ENCODE data around the gene MYO1C.
"Not testable (repeated sequence)": the region's sequence is repeated elsewhere in the genome, so short reads cannot be mapped to it uniquely, and the experiment has no call there.

Gene MYO1C

DNA sequence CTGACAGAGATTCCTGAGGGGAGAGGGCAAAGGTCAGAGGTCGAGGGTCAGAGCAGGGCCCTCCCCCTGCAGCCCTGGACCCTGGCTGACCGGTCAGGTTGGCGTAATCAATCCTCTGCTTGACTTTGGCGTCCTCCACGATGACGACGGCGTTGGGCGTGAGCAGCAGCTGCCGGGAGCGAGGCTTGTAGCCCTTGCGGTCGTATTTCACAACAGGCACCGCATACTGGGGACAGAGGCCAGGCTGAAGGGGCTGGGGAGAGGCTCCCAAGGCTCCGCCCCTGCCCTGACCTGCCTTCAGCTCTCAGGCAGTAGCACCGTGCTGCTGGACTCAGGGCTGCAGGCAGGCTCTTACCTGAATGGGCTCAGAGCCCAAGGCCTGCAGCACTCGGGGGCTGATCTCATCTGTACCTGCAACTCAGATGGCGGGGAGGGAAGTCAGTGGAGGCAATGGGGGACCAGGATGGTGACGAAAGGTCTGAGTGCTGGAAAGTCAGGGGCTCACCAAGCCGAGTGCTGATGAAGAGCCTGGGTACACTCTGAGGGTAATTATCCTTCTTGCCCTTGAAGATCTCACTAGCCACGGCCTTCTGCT is 24.5 kb downstream of the MYO1C start:
- no peak for DNase-seq (ENCODE audit: low read depth in 4 of 4, low spot score in 1 of 4)

DNA sequence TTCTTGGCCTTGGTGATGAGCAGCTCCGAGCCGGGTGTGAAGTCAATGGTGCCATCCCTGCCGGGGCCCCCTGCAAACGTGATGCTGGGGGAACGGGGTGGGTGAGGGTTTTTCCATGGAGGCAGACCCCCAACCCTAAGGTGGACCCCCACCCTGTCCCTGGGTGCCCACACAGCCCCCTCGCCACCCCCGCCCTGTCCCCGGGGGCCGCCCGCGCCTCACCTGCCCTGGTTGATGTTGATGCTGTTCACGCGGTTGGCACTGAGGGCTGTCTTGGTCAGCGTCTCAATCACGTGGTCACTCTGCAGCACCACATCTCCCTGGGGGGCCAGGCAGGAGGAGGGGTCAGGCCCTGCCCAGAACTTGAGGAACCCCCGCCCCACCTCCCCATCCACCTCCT is 25.2 kb downstream of the MYO1C start:
- DNase-seq (ENCODE audit: low read depth in 4 of 4, low spot score in 1 of 4), result no peak

DNA sequence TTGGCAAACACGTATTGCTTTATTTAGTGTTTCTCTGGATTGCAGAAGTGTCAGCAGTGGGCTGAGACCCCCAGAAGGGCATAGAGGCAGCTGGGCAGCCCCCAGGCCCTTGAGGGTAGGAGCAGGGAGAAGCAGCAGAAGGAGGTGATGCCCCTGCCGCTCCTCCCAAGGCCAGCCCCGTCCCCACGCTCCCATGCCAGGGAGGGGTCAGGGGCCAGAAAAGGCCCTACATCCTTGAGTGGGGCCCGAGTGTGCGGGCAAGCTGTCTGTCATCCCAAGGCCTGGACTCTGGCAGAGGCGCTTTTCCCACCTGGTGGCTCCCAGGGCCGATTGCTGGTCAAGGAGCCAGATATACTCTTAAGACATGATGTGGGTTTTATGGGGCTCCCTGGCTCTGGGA is 28.3 kb downstream of the MYO1C start:
- DNase-seq (ENCODE audit: low read depth in 4 of 4, low spot score in 1 of 4), result no peak

DNA sequence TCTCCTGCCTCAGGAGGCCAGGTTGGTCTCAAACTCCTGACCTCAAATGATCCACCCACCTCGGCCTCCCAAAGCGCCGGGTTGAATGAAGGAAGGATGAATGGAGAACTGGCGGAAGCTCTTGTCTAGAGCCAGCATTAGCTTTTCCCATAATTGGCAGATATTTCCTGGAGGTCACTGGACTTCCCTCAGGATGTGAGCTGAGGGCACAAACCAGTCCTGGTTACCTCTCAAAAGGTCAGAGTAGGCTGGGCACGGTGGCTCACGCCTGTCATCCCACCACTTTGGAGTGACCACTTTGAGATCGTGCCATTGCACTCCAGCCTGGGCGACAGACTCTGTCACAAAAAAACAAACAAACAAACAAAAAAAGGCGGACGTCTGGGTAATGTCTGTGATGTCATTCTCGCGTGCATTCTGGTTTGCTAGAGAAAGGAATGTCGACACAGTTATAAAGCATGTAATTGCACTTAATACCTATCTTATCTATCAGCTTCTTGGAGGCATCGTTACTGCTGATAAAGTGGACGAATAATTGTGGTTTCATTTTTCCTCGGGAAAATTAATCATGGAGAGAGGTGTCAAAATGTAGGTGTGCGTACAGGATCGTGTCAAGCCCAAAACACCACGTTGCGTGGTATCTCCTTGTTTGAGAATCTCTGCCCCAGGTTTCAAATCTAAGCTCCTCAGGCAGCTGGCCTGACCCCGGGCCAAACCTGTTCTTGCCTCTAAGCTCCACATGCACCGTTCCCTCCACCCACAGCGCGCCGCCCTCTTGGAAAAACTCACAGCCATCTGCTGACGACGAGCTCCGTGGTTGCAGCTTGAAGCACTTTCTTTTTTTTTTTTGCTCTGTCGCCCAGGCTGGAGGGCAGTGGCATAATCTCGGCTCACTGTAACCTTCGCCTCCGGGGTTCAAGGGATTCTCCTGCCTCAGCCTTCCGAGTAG is 30.0 kb downstream of the MYO1C start:
- DNase-seq (ENCODE audit: low read depth in 4 of 4, low spot score in 1 of 4), result no peak

DNA sequence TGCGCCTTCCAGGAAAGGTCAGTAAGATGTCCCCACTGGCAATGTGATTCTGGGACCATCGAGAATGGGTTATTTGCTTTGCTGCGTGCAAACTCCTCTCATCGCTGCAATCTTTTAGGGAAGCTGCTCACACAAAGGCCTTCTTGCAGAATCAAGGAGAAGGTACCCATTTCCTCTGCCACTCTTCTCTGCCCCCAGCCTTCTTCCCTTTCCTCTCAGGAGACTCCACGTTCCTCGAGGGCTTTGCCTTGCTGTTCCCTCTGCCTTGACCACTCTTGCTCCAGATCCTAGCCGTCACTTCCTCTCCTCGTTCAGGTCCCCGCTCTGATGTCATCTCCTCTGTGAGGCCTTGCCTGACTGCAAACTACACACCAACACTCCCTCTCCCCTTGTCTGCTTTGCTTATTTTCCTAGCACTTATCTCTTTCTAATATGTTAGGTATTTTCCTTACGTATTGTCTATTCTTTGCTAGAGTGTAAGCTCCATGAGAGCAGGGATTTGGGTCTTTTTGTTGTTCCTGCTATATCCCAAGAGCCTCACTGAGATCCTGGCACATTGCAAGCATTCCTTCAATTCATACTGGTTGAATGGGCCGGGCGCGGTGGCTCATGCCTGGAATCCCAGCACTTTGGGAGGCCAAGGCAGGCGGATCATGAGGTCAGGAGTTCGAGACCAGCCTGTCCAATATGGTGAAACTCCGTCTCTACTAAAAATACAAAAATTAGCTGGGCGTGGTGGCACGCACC is 31.1 kb downstream of the MYO1C start:
- no peak for DNase-seq (ENCODE audit: low read depth in 4 of 4, low spot score in 1 of 4)

DNA sequence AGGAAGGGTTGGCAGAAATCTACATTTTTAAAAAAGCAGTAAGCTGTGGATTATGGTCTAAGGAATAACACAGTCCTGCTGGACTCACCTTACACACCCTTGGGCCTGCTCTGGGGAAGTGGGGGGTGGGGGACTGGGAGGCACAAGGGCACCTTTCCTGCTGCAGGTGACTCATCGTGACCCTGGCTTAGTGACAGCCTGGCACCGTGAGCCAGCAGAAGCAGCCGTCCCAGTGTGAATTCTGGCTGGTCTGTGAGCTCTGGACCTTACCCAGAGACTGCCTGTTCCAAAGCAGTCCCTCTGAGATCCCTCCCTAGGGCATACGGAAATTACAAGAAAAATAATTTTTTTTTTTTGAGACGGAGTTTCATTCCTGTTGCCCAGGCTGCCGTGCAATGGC is 32.3 kb downstream of the MYO1C start:
- DNase-seq (ENCODE audit: low read depth in 4 of 4, low spot score in 1 of 4), result no peak

DNA sequence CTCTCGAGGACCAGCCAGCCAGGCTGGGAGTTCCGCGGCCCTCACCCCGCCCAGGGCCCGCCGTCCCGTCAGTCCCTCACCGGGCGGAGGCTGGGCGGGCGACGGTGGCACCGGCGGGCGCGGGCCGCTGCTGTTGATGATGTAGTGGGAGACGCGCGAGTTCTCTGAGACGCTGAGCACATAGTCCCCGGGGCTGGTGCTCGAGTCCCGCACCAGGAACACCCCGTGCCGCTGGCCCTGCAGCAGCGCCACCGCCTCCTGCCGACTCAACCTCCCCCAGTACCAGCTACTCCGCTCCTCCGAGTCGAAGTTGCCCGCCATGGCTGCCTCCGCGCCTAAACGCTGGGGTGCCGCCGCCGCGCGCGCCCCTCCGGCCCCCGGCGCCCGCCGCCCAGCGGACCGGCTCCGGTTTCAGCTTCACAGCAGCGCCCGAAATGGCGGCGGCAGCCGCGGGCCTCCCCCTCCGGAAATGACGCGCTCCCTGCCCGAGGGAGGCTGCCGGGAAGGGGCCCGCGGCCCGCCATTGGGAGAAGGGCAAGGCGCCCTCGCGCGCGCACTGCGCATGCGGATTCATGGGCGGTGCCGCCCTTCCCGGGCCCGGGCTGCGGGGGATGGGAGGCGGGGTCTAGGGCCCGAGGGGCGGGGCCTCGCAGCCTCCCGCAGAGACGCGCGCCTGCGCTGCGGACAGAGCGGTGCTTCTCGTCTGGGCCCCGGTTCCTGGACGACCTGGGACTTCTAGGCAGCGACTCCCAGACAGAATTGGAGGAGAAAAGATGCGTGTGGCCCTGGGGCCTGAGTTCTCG is 36.5 kb downstream of the MYO1C start, which contains the start of gene CRK:
Gene CRK, minus strand, starts transcription at position 436 of the 803 bp plus-strand sequence. Its CDS starts 115 bp downstream, at position 321.
- peak; percentile 95 to 98 (median 96) for DNase-seq (ENCODE audit: low read depth in 4 of 4, low spot score in 1 of 4)

DNA sequence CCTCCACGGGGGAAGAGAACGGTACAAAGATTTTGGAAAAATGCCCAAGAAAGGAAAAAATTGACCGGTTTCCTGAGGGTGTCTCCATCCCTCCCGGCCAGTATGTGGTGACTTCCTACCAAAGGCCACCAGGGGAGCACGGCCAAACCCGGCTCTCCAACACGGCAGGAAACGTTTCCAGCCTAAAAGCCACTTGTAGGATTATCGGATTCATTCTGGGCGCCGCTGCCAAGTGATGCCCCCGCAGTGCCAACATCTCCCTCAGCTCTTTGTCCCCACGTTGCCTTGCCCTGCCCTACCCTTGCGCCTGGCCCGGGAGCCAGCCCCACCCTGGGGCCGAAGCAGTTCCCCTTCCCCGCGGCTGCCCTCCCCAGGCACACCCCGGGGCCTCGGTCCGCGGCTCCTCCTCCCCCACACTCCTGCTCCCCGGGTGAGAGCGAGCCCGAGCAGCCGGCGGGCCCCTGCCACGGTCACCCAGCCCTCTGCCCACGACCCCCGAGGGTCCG is 37.1 kb downstream of the MYO1C start:
- peak in 1 of 4 experiments; percentile 15 for DNase-seq (ENCODE audit: low read depth in 4 of 4, low spot score in 1 of 4)

DNA sequence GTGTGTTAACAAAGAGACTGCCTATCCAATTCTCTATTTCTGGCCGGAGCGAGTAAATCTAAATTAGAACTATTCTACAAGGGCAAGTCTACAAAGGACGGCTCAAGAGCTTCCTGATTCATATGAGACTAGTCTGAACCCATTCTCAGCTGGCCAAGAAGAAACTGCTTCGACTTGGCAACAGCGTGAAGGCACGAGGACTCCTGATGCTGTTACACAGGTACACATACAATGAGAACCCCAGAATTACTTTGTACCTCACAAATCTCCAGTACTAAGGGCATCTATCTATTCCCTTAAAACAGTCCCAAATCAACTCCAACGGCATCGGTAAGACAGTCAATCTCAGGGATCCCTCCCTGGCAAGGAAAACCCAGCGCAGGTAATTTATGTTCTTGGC is 37.9 kb downstream of the MYO1C start:
- DNase-seq (ENCODE audit: low read depth in 4 of 4, low spot score in 1 of 4), result no peak

DNA sequence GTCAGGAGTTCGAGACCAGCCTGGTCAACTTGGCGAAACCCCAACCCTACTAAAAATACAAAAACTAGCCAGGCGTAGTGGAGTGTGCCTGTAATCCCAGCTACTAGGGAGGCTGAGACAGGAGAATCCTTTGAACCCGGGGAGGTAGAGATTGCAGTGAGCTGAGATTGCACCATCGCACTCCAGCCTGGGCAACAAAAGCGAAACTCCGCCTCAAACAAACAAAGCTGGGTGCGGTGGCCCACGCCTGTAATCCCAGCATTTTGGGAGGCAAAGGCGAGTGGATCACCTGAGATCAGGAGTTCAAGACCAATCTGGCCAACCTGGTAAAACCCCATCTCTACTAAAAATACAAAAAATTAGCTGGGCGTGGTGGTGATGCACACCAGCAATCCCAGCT is 38.8 kb downstream of the MYO1C start:
- not testable (repeated sequence) for DNase-seq (ENCODE audit: low read depth in 4 of 4, low spot score in 1 of 4)

DNA sequence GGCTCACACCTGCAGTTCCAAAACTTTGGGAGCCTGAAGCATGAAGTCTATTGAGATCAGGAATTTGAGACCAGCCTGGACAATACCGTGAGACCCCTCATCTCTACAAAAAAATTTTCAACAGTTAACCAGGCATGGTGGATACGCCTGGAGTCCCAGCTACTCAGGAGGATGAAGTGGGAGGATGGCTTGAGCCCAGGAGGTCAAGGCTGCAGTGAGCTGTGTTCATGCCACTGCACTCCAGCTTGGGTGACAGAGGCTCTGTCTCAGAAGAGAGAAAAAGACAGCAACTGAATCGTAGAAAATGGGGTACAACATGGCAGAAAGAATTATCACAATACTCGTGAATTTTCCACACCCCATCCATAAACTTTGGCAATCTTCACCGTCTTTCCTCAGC is 39.6 kb downstream of the MYO1C start:
- DNase-seq (ENCODE audit: low read depth in 4 of 4, low spot score in 1 of 4), result no peak

DNA sequence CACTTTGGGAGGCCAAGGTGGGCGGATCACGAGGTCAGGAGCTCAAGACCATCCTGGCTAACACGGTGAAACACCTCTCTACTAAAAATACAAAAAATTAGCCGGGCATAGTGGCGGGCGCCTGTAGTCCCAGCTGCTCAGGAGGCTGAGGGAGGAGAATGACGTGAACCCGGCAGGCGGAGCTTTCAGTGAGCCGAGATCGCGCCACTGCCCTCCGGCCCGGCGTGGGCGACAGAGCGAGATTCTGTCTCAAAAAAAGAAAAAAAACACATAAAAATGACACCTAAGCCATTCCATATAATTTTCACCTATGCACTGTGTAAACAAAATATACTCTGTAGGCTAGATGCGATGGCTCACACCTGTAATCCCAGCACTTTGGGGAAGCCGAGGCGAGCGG is 42.2 kb downstream of the MYO1C start:
- not testable (repeated sequence) for DNase-seq (ENCODE audit: low read depth in 4 of 4, low spot score in 1 of 4)

DNA sequence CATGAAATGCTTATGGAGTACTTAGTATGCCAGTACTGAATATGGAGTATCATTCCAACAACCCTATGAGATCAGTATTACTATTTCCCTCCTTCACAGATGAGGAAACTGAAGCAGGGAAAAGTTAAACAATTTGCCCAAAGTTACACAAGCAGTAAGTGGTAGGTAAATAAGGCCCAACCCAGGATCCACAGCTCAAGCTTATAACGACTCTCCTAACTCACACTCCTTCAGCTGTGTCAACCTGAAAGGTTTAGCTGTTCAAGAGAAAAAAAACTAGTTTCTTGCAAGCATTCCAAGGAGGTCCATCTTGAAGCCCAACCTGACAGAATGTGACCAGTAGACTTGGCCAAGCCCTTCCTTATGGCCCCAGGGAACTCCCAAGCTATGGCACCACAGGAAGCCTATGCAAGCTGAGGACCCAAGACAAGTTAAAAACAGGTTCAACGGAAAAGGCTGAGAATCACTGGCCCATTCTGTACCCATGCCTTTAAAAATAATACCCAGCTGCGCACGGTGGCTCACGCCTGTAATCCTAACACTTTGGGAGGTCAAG is 43.0 kb downstream of the MYO1C start:
- no peak for DNase-seq (ENCODE audit: low read depth in 4 of 4, low spot score in 1 of 4)

DNA sequence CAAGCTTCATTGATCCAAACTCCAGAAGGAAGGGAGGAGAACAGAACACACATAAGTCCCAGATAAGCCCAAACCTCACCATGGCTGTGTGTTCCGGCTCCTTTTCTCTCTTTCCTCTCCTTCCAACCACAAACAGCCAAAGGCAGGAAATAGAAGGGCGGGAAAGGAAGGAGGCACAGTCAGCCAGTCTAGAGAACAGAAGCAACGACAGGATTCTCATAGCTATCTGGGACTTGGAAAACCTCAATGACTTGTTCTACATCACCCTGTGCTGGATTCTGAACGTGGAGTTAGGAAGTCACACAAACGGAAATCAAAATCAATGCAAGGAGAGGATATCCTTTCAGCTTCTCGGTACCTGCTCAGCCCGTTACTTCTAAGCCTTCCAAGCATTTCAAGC is 45.4 kb downstream of the MYO1C start:
- DNase-seq (ENCODE audit: low read depth in 4 of 4, low spot score in 1 of 4), result no peak

DNA sequence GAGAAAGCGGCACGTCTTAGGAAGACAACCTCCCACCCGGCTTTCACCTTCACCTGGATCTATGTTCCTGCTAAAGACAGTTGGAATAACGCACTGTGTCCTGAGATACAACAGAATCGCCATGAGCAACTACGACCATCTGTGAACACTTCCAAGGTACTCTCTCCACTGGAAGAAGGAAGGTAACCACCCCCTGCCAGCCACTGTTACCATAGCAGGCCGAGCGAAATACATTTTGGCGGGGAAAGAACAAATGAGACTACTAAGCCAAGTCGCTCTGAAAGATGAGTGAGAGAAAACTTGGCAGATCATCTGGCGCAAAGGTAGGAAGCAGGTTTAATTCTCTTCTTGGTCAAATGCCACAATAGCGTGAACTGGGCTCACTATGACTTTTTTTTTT is 46.3 kb downstream of the MYO1C start:
- no peak for DNase-seq (ENCODE audit: low read depth in 4 of 4, low spot score in 1 of 4)

DNA sequence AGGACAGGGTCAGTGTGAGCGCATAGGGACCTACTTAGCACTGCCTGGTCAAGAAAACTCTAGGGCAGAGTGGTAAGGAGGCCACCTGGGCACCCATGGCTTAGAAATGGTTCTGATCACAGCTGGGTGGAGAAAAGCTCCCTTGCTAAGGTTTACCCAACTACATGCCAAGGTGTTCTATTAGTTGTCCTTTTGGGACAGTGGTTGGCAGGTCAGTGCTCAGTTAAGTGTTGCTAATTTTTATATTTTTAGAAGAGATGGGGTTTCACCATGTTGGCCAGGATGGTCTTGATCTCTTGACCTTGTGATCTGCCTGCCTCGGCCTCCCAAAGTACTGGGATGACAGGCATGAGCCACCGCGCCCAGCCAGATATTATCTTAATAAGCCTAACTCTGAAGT is 46.8 kb downstream of the MYO1C start:
- DNase-seq (ENCODE audit: low read depth in 4 of 4, low spot score in 1 of 4), result not testable (repeated sequence)

DNA sequence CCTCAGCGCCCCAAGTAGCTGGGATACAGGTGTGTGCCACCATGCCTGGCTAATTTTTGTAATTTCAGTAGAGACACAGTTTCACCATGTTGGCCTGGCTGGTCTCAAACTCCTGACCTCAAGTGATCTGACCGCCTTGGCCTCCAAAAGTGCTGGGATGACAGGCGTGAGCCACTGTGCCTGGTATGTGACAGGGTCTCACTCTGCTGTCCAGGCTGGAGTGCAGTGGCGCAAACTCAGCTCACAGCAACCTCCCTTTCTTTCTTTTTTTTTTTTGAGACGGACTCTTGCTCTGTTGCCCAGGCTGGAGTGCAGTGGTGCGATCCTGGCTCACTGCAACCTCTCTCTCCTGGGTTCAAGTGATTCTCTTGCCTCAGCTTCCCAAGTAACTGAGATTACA is 49.8 kb downstream of the MYO1C start:
- not testable (repeated sequence) for DNase-seq (ENCODE audit: low read depth in 4 of 4, low spot score in 1 of 4)

DNA sequence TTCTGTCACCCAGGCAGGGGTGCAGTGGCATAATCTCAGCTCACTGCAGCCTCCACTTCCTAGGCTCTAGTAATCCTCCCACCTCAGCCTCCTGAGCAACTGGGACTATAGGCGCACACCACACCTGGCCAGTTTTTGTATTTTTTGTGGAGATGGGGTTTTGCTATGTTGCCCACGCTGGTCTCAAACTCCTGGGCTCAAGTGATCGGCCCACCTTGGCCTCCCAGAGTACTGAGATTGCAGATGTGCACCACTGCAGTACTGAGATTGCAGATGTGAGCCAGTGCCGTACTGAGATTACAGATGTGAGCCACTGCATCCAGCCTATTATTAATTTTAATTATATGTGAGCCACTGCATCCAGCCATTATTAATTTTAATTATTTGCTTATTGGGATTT is 50.3 kb downstream of the MYO1C start:
- DNase-seq (ENCODE audit: low read depth in 4 of 4, low spot score in 1 of 4), result no peak

DNA sequence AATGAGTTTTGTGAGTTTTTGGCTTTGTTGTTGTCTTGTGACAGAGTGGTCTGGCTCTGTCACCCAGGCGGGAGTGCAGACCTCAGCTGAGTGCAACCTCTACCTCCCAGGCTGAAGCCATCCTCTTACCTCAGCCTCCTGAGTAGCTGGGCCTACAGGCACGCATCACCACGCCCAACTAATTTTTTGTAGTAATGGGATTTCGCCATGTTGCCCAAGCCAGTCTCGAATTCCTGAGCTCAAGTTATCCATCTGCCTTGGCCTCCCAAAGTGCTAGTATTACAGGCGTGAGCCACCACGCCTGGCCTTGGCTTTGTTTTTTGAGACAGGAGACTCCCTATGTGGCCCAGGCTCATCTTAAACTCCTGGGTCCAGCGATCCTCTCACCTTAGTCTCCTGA is 51.6 kb downstream of the MYO1C start:
- no peak for DNase-seq (ENCODE audit: low read depth in 4 of 4, low spot score in 1 of 4)

DNA sequence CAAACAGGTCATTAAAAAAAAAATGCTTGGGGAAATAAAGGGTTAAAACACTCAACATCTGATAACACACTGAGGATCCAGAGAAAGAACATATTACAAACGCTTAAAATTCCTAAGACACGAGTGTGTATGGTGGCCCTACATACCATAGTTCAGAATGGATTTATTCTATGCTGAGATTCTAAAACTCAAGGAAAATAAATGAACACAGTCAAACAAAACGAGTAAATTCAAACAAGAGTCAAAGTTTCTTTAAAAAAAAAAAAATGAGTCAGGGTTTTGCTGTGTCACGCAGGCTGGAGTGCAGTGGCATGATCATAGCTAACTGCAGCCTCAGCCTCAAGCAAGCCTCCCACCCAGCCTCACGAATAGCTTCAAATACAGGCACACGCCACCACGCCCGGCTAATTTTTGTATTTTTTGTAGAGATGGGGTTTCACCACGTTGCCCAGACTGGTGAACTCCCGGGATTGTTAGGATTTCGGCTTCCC is 53.8 kb downstream of the MYO1C start:
- DNase-seq (ENCODE audit: low read depth in 4 of 4, low spot score in 1 of 4), result no peak

Data from stimulated activated CD4-positive, alpha-beta T cell treated with anti-CD3 and anti-CD28 coated beads, Interleukin-1b, Interleukin-23, amount 100 ng/mL, for 24 hours (primary cell).